T-cell (primary cell): ENCODE results near the gene PTRH1. TPM values are rescaled to one million over a fixed set of nuclear protein-coding genes. Genes with fewer than 3 reads are reported as not detected.

Experiments used
- ATAC-seq, 4 experiments: fragments of 200-7000 bp in 3 of 4; fragments of 150-1000 bp in 1 of 4; cut with Tn5 transposase; replicated peaks in 1 of 4; 1 replicate in 3 of 4; 2 replicates in 1 of 4; pipeline ENCODE4 v1.10.0; 2021; ENCODE audit warnings: moderate library complexity in 3 of 4, mild to moderate bottlenecking in 2 of 4, moderate number of reproducible peaks in 1 of 4
- CTCF ChIA-PET, 2 donors: fragments of 300-600 bp; sonication (Branson Sonifier 250); formaldehyde crosslinking; loops; one replicate each; lab custom pipeline; 2022; ENCODE audit warnings: antibody characterized with exemption in 2 of 2; lab: Charles Lee
- POLR2A ChIA-PET, 2 donors: fragments of 300-600 bp; sonication (Branson Sonifier 250); formaldehyde crosslinking; loops; one replicate each; lab custom pipeline; 2022; ENCODE audit warnings: antibody characterized with exemption in 2 of 2; lab: Charles Lee
- DNase-seq, 35 experiments: peaks; one replicate each; pipeline versions ENCODE4 v3.0.0 to v3.0.0-alpha.2; 2013 to 2023
- H3K27ac ChIP-seq: one replicate; pipeline ENCODE4 v1.5.1; 2013; ENCODE audit warnings: low read length
- H3K27me3 ChIP-seq, 2 experiments: replicated peaks in 1 of 2; 1 replicate in 1 of 2; 2 replicates in 1 of 2; pipeline versions ENCODE4 v1.6.1 to v1.7.0; 2013; ENCODE audit warnings: low read length in 1 of 2, mixed read lengths in 1 of 2; ENCODE audit not compliant: control insufficient read depth in 2 of 2, insufficient read depth in 2 of 2; ENCODE audit errors: extremely low read depth in 1 of 2
- H3K36me3 ChIP-seq, 2 donors: 1 replicate in 1 of 2; 2 replicates in 1 of 2; pipeline versions ENCODE4 v1.6.1 to v1.7.0; 2013; ENCODE audit warnings: low read length in 1 of 2; ENCODE audit not compliant: control insufficient read depth in 2 of 2, insufficient read depth in 1 of 2; ENCODE audit errors: extremely low read depth in 1 of 2
- H3K4me1 ChIP-seq, 2 experiments: 1 replicate in 1 of 2; 2 replicates in 1 of 2; pipeline versions ENCODE4 v1.6.1 to v1.7.0; 2013; ENCODE audit warnings: low read length in 2 of 2, mixed read lengths in 1 of 2; ENCODE audit not compliant: insufficient read depth in 2 of 2, control insufficient read depth in 1 of 2; ENCODE audit errors: extremely low read depth in 1 of 2
- H3K4me3 ChIP-seq, 2 donors: 1 replicate in 1 of 2; 2 replicates in 1 of 2; pipeline versions ENCODE4 v1.5.1 to v1.7.0; 2013; ENCODE audit warnings: mild to moderate bottlenecking in 2 of 2, low read length in 1 of 2, moderate library complexity in 1 of 2; ENCODE audit not compliant: control insufficient read depth in 1 of 2; ENCODE audit errors: extremely low read depth in 1 of 2
- H3K9me3 ChIP-seq: 2 replicates; pipeline ENCODE4 v1.7.0; 2013
- H3K27ac Mint-ChIP-seq, 2 donors: one replicate each; pipeline ENCODE4 v1.8.0; 2020 to 2021; ENCODE audit warnings: mild to moderate bottlenecking in 2 of 2, mixed read lengths in 2 of 2
- H3K27me3 Mint-ChIP-seq, 2 donors: one replicate each; pipeline ENCODE4 v1.8.0; 2021 to 2022; ENCODE audit warnings: mixed read lengths in 2 of 2
- H3K36me3 Mint-ChIP-seq: one replicate; pipeline ENCODE4 v1.8.0; 2021; ENCODE audit warnings: mixed read lengths
- H3K4me1 Mint-ChIP-seq, 3 donors: one replicate each; pipeline ENCODE4 v1.8.0; 2020 to 2022; ENCODE audit warnings: mixed read lengths in 3 of 3, mild to moderate bottlenecking in 1 of 3
- H3K4me3 Mint-ChIP-seq, 3 donors: one replicate each; pipeline ENCODE4 v1.8.0; 2020 to 2022; ENCODE audit warnings: mild to moderate bottlenecking in 3 of 3, mixed read lengths in 3 of 3, moderate library complexity in 3 of 3
- H3K9me3 Mint-ChIP-seq, 3 donors: one replicate each; pipeline ENCODE4 v1.8.0; 2020 to 2022; ENCODE audit warnings: mixed read lengths in 3 of 3
- WGBS: methylation state at CpG from one replicate; pipeline ENCODE4 v1.1.5; 2013; ENCODE audit warnings: missing lambda C conversion rate; ENCODE audit not compliant: insufficient coverage; 5-methylcytosine and 5-hydroxymethylcytosine counted together
- total RNA-seq, 35 experiments: library from RNA in 6 of 35; stranded (reverse) in 6 of 35; fragments of 120-200 nt in 1 of 35; gene quantifications; one replicate each; pipeline versions ENCODE4 v1.2.1 to v1.2.4 and lab custom pipeline; 2013 to 2026

PTRH1 gene
- total RNA-seq, 5 donors from 2014 or later (not counting 1 experiment from before 2014, with no cell fraction given), result 4.4 to 15.9 (median 12.9) TPM

DNA sequence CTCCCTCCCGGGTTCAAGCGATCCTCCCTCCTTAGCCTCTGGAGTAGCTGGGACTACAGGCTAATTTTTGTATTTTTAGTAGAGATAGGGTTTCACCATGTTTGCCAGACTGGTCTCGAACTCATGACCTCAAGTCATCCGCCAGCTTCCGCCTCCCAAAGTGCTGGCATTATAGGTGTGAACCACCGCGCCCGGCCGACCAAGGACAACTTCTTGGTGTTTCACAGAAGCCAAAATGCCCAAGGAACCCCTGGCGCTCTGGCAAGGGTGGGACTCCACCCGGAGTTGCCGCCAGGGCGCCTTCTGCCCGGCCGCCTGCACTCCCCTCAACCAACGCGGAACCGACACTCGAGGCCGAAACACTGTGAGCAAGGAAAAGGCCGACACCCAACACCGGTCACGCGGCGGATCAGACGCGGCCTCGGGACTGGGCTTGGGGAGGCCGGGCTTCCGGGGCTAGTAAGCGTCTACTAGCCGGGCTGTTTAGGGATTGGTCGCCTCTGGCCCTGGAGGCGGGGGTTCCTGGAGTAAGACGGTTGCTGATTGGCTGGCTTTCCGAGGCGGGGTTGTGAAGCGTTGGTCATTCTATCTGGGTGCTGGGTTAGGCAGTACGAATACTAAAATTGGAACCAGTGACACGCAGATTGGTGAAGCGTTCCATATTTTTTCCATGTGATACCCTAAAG is 16.3 kb downstream of the PTRH1 start:
- H3K36me3 Mint-ChIP-seq, result no peaks in the 10 kb centered on the region

DNA sequence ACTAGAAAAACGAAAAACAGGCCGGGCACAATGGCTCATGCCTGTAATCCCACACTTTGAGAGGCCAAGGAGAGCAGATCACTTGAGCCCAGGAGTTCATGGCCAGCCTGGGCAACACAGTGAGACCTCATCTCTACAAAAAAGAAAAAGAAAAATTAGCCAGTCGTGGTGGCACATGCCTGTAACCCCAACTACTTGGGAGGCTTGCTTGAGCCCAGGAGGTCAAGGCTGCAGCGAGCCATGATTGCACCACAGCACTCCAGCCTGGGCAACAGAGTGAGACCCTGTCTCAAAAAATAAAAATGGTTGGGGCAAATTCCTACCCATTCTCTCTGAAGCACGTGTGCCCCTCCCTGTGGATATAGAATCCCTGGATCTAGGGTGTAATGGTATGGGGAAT is 17.1 kb downstream of the PTRH1 start:
- 96% methylated on average over 4 of the region's 5 CpGs for WGBS
- POLR2A ChIA-PET, result no interaction called here
- Mint-ChIP-seq H3K9me3 (no peaks in the 10 kb centered on the region), H3K27me3 (no peaks in the 10 kb centered on the region), H3K4me3 (peak overlapping the region; percentile 22 to 79 (median 54)), H3K27ac (peak overlapping the region; percentile 36 to 48), H3K4me1 (peaks cover 14 to 17% (median 14%) of the 10 kb centered on the region in 3 donors), H3K36me3 (peaks cover 5% of the 10 kb centered on the region)
- no peaks in the 10 kb centered on the region for H3K9me3 ChIP-seq
- ATAC-seq (no peak), DNase-seq (no peak)
- no peaks in the 10 kb centered on the region for H3K27me3 ChIP-seq
- H3K4me1 ChIP-seq, result peaks cover 3 to 11% of the 10 kb centered on the region in 2 experiments
- CTCF ChIA-PET, result no interaction called here
- no peak overlapping the region for H3K4me3 ChIP-seq
- no peak overlapping the region for H3K27ac ChIP-seq
- peaks cover 0 to 2% of the 10 kb centered on the region in 2 donors for H3K36me3 ChIP-seq

More for the DNA sequence above, 16.3 kb downstream of the PTRH1 start:
- ChIA-PET POLR2A (interaction anchor here in 1 of 2 donors (0.6 kb wide), 1 partner anchor 87 kb away, joined by 4 read pairs; no protein-coding TSS in a partner anchor), CTCF (no interaction called here)
- DNase-seq (peak; percentile 59 to 89 (median 78)), ATAC-seq (peak; percentile 94 to 99 (median 98))
- H3K4me1 Mint-ChIP-seq, result peaks cover 14 to 17% (median 14%) of the 10 kb centered on the region in 3 donors
- no peaks in the 10 kb centered on the region for H3K27me3 ChIP-seq
- H3K4me3 ChIP-seq, result peak overlapping the region; percentile 47 to 52
- H3K4me3 Mint-ChIP-seq, result peak overlapping the region; percentile 72 to 81 (median 79)
- WGBS, result 15% methylated on average over 39 of the region's 41 CpGs
- H3K27ac Mint-ChIP-seq, result peak overlapping the region; percentile 73 to 78
- H3K9me3 ChIP-seq, result no peaks in the 10 kb centered on the region
- H3K9me3 Mint-ChIP-seq, result no peaks in the 10 kb centered on the region
- H3K4me1 ChIP-seq, result peaks cover 3 to 11% of the 10 kb centered on the region in 2 experiments
- peak overlapping the region; percentile 50 for H3K27ac ChIP-seq
- H3K36me3 ChIP-seq, result no peaks in the 10 kb centered on the region
- H3K27me3 Mint-ChIP-seq, result no peaks in the 10 kb centered on the region

DNA sequence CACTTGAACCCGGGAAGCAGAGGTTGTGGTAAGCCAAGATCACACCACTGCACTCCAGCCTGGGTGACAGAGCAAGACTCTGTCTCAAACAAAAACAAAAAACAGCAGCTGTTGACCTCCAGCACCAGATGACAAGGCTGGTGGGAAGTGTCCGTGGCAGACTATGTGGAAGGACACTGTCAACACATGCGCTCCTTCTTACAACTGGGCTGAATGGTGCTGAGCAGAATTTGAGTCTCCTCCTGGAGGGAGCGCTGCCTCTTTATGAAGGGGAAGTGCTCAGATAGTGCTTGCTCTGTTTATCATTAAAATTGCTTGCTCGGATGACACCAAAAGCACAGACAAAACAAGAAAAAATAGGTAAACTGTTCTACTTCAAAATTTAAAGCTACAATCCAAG is 17.9 kb downstream of the PTRH1 start:
- peaks cover 5% of the 10 kb centered on the region for H3K36me3 Mint-ChIP-seq
- H3K27ac Mint-ChIP-seq, result no peak overlapping the region
- no peak for DNase-seq

DNA sequence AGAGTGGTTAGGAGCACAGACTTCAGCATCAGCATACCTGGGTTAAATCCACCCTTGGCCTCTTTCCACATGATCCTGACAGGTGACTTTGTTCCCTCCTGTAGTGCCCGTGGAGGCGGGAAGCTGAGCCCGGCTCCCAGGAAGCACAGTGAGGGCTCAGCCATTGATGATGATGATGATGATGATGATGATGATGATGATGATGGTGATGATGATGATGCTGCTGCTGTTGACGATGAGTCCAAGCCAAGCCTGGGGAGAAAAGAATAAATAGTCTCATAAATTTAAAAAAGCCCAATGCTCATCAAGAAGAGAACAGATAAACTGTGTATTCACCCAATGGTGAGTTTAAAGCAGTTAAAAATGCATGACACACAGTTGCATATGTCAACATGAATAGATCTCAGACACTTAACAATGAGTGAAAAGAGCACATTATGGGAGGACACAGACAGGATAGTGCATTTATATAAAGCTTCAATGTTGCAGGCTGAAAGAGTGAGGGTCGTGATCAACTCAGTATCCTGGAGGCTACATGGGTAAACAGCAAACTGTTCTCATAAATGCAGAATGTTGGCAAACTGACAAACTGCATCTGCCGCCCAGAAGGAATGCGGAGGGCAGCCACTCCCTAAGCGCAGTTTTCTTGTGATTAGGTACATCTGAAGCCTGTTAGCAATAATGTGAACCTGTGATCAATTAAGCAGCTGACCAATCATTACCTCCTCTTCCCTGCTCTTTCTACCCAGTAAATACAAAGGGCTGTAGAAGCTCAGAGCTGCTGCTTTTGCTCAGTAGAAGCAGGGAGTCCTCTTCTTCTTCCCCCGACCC is 20.4 kb downstream of the PTRH1 start:
- no peaks in the 10 kb centered on the region for H3K9me3 ChIP-seq
- no peak overlapping the region for H3K27ac ChIP-seq
- DNase-seq (no peak), ATAC-seq (no peak)
- H3K4me3 ChIP-seq, result no peak overlapping the region
- CTCF ChIA-PET, result no interaction called here
- 95% methylated on average over 4 of the region's 9 CpGs for WGBS
- POLR2A ChIA-PET, result interaction anchor here in 1 of 2 donors (0.6 kb wide), 1 partner anchor 9 kb away, joined by 3 read pairs; no protein-coding TSS in a partner anchor
- no peaks in the 10 kb centered on the region for H3K27me3 ChIP-seq
- H3K9me3 Mint-ChIP-seq, result no peaks in the 10 kb centered on the region
- peaks cover 3 to 11% of the 10 kb centered on the region in 2 experiments for H3K4me1 ChIP-seq
- no peak overlapping the region for H3K27ac Mint-ChIP-seq
- peaks cover 13% of the 10 kb centered on the region for H3K36me3 Mint-ChIP-seq
- H3K36me3 ChIP-seq, result peaks cover 0 to 3% of the 10 kb centered on the region in 2 donors
- no peaks in the 10 kb centered on the region for H3K27me3 Mint-ChIP-seq
- H3K4me3 Mint-ChIP-seq, result no peak overlapping the region
- peaks cover 10 to 14% (median 11%) of the 10 kb centered on the region in 3 donors for H3K4me1 Mint-ChIP-seq

More for the DNA sequence above, 17.9 kb downstream of the PTRH1 start:
- H3K9me3 ChIP-seq, result no peaks in the 10 kb centered on the region
- ATAC-seq, result no peak
- ChIA-PET POLR2A (no interaction called here), CTCF (no interaction called here)
- H3K27ac ChIP-seq, result no peak overlapping the region
- Mint-ChIP-seq H3K4me3 (peak overlapping the region in 2 of 3 donors; percentile 22 to 54), H3K9me3 (no peaks in the 10 kb centered on the region), H3K27me3 (no peaks in the 10 kb centered on the region), H3K4me1 (peaks cover 14 to 17% (median 14%) of the 10 kb centered on the region in 3 donors)
- H3K36me3 ChIP-seq, result peaks cover 0 to 3% of the 10 kb centered on the region in 2 donors
- WGBS, result 83% methylated on average over 1 of the region's 5 CpGs
- H3K27me3 ChIP-seq, result no peaks in the 10 kb centered on the region
- peaks cover 3 to 11% of the 10 kb centered on the region in 2 experiments for H3K4me1 ChIP-seq
- H3K4me3 ChIP-seq, result no peak overlapping the region

DNA sequence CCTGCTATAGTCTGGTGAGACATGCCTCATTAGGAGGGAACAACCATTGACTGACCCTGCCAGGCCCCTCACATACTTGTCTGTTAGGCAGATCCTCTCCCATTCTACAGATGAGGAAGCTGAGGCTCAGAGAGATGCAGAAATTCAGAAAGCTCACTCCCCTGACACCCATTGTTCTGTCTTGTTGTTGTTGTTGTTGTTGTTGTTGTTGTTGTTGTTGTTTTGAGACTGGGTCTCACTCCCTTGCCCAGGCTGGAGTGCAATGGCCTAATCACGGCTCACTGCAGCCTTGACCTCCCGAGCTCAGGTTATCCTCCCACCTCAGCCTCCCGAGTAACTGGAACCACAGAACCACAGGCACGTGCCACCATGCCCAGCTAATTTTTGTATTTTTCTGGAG is 21.8 kb downstream of the PTRH1 start:
- Histone ChIP-seq H3K4me1 (no peaks in the 10 kb centered on the region), H3K36me3 (peaks cover 0 to 3% of the 10 kb centered on the region in 2 donors), H3K27me3 (no peaks in the 10 kb centered on the region), H3K9me3 (no peaks in the 10 kb centered on the region), H3K4me3 (no peak overlapping the region), H3K27ac (no peak overlapping the region)
- H3K27me3 Mint-ChIP-seq, result no peaks in the 10 kb centered on the region
- ATAC-seq, result no peak
- peaks cover 0 to 2% (median 0%) of the 10 kb centered on the region in 3 donors for H3K4me1 Mint-ChIP-seq
- H3K4me3 Mint-ChIP-seq, result no peak overlapping the region
- no peak overlapping the region for H3K27ac Mint-ChIP-seq
- ChIA-PET CTCF (no interaction called here), POLR2A (no interaction called here)
- no peak for DNase-seq
- no peaks in the 10 kb centered on the region for H3K9me3 Mint-ChIP-seq
- H3K36me3 Mint-ChIP-seq, result peaks cover 13% of the 10 kb centered on the region
- WGBS, result no CpG with 5 or more reads among the region's 4 CpGs

DNA sequence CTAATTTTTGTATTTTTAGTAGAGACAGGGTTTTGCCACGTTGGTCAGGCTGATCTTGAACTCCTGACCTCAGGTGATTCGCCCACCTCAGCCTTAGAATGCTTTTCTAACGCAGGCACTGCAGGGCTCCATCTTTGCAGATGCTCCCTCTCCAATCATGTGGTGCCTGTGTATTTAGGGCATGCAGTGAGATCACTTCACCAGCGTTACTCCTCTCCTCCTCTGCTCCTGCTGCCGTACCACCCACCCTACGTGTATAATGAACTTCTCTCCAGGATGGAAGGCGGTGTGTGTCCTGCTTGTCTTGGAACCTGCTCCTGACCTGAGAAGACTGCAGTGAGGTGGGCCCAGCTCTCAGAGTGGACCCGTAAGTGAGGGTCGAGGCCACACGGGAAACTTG is 22.3 kb downstream of the PTRH1 start:
- Histone ChIP-seq H3K36me3 (peaks cover 0 to 3% of the 10 kb centered on the region in 2 donors), H3K4me3 (no peak overlapping the region), H3K9me3 (no peaks in the 10 kb centered on the region), H3K4me1 (no peaks in the 10 kb centered on the region), H3K27me3 (no peaks in the 10 kb centered on the region), H3K27ac (no peak overlapping the region)
- ATAC-seq, result no peak
- no peak for DNase-seq
- ChIA-PET POLR2A (no interaction called here), CTCF (interaction anchor here in 1 of 2 donors (0.6 kb wide), 1 partner anchor 52 kb away, joined by 3 read pairs; no protein-coding TSS in a partner anchor)
- 90% methylated on average over 6 of the region's 10 CpGs for WGBS
- no peak overlapping the region for H3K4me3 Mint-ChIP-seq
- no peaks in the 10 kb centered on the region for H3K9me3 Mint-ChIP-seq
- peaks cover 13% of the 10 kb centered on the region for H3K36me3 Mint-ChIP-seq
- H3K27me3 Mint-ChIP-seq, result no peaks in the 10 kb centered on the region
- H3K4me1 Mint-ChIP-seq, result peaks cover 0 to 2% (median 0%) of the 10 kb centered on the region in 3 donors
- H3K27ac Mint-ChIP-seq, result no peak overlapping the region
